Kidney epithelial cell (primary cell): ENCODE measurements around the gene SCP2. TPM values are rescaled to one million over a fixed set of nuclear protein-coding genes. Genes with fewer than 3 reads are reported as not detected.

ENCODE experiments used
- DNase-seq: peaks from one replicate; pipeline ENCODE4 v3.0.0-alpha.2; 2010; ENCODE audit warnings: low read depth
- H3K27me3 ChIP-seq: 2 replicates; pipeline ENCODE4 v1.6.0; 2011; ENCODE audit warnings: low read length; ENCODE audit not compliant: control insufficient read depth, insufficient read depth
- H3K36me3 ChIP-seq: 2 replicates; pipeline ENCODE4 v1.5.1; 2011; ENCODE audit warnings: low read length; ENCODE audit not compliant: control insufficient read depth, insufficient read depth
- H3K4me3 ChIP-seq: 2 replicates; pipeline ENCODE4 v1.5.1; 2011; ENCODE audit warnings: low read depth, mild to moderate bottlenecking, control low read depth, low read length
- total RNA-seq: library from RNA; depleted of rRNA; stranded (reverse); fragments of >200 nt; gene quantifications from 2 replicates; pipeline ENCODE4 v1.2.3, GENCODE V29; 2015
- TF ChIP-seq, protein P1 (sequence below): IDR thresholded peaks from 2 replicates; pipeline ENCODE4 v1.5.1; 2011; ENCODE audit warnings: mild to moderate bottlenecking, moderate library complexity, low read length, control low read depth, inconsistent platforms; ENCODE audit not compliant: insufficient read depth, poor library complexity, severe bottlenecking

The SCP2 gene
- total RNA-seq, 1 donor from 2014 or later = 63.8 TPM

DNA sequence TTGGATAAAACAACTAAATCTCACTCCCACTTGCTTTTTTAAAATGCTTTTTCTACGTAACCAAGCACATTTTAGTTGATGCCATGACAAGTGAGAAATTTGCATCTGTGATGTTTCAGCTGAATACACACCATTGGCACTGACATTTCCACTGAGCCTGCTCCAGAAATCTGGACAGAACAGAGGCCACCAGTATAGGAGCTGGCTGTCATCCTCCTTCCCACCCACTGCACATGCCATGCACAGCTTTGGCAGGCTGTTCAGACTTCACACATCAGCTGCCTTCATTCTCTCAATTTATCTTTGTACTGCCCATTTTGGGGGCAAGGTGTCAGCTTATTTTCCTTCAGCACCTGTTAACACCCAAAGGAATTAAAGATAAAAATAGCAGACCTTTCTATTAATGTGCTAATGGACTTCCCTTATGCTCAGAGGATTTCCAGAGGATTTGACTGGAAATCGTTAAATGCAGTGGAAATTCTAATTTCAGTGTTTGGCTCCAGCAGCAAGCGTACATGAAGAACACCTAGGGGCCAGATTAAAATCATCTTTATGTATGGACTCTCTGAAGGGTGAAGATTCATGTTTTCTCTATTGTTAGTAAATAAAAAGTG is 122.0 kb downstream of the SCP2 start:
- DNase-seq = no peak
- H3K36me3 ChIP-seq = no peaks in the 10 kb centered on the region
- no peak overlapping the region for H3K4me3 ChIP-seq
- no peaks in the 10 kb centered on the region for H3K27me3 ChIP-seq
- TF ChIP-seq, protein P1, sequence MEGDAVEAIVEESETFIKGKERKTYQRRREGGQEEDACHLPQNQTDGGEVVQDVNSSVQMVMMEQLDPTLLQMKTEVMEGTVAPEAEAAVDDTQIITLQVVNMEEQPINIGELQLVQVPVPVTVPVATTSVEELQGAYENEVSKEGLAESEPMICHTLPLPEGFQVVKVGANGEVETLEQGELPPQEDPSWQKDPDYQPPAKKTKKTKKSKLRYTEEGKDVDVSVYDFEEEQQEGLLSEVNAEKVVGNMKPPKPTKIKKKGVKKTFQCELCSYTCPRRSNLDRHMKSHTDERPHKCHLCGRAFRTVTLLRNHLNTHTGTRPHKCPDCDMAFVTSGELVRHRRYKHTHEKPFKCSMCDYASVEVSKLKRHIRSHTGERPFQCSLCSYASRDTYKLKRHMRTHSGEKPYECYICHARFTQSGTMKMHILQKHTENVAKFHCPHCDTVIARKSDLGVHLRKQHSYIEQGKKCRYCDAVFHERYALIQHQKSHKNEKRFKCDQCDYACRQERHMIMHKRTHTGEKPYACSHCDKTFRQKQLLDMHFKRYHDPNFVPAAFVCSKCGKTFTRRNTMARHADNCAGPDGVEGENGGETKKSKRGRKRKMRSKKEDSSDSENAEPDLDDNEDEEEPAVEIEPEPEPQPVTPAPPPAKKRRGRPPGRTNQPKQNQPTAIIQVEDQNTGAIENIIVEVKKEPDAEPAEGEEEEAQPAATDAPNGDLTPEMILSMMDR = no peak

GRCh38 chr1:53049574-53049967 is 122.5 kb downstream of the SCP2 start:
- no peak for DNase-seq
- TF ChIP-seq, protein P1 = no peak
- Histone ChIP-seq H3K36me3 (peaks cover 1% of the 10 kb centered on the region), H3K4me3 (no peak overlapping the region), H3K27me3 (no peaks in the 10 kb centered on the region)

- H3K27me3 ChIP-seq = no peaks in the 10 kb centered on the region
- TF ChIP-seq, protein P1 = no peak
- DNase-seq = no peak
- no peak overlapping the region for H3K4me3 ChIP-seq
- peaks cover 1% of the 10 kb centered on the region for H3K36me3 ChIP-seq
Observed at GRCh38 chr1:53050310-53050709, 123.2 kb downstream of the SCP2 start.

DNA sequence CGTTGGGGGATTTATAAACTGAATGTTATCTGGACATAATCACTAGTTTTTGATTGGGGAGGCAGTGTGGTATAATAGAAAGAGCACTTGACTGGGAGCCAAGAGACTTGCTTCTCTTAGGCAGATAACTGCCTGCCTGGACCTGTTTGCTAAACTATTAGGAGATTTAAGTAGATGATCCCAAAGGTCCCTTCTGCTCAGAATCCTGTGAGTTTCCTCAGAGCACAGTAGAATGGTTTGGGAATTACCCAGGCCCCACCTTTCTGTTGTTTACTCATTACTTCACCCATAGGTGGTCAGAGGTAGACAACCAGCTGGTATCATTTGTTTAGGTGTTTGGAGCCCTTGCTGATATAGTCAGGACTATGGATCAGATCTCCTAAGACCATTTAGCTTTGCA is 124.6 kb downstream of the SCP2 start:
- no peak for DNase-seq
- H3K36me3 ChIP-seq = peaks cover 1% of the 10 kb centered on the region
- TF ChIP-seq, protein P1 = no peak

GRCh38 chr1:53057127-53057526 is 130.1 kb downstream of the SCP2 start:
- H3K36me3 ChIP-seq = peaks cover 1% of the 10 kb centered on the region
- TF ChIP-seq, protein P1 = no peak
- no peak for DNase-seq
- H3K4me3 ChIP-seq = no peak overlapping the region
- peaks cover 12% of the 10 kb centered on the region for H3K27me3 ChIP-seq

More for the DNA sequence above, 124.6 kb downstream of the SCP2 start:
- H3K27me3 ChIP-seq = no peaks in the 10 kb centered on the region
- no peak overlapping the region for H3K4me3 ChIP-seq

GRCh38 chr1:53060579-53060978 is 133.5 kb downstream of the SCP2 start:
- Histone ChIP-seq H3K36me3 (no peaks in the 10 kb centered on the region), H3K27me3 (peaks cover 34% of the 10 kb centered on the region), H3K4me3 (no peak overlapping the region)
- TF ChIP-seq, protein P1 = no peak
- no peak for DNase-seq
